Stimulated activated CD8-positive, alpha-beta memory T cell treated with anti-CD3 and anti-CD28 coated beads, Interleukin-7, amount 100 ng/mL, for 1 hour (primary cell): ENCODE measurements around the gene AKR1C1.
"Not testable (repeated sequence)": the region's sequence is repeated elsewhere in the genome, so short reads cannot be mapped to it uniquely, and the experiment has no call there.

Experiments
- DNase-seq, 2 donors: peaks; one replicate each; pipeline ENCODE4 v3.0.0-alpha.2; 2020; ENCODE audit warnings: low read depth in 2 of 2

AKR1C1 gene

GRCh38 chr10:4983615-4984216 is 20.5 kb downstream of the AKR1C1 start:
- DNase-seq = no peak

- no peak for DNase-seq
Observed at GRCh38 chr10:4984223-4984622, 21.0 kb downstream of the AKR1C1 start.

- DNase-seq = no peak
Observed at GRCh38 chr10:4984971-4985594, 21.9 kb downstream of the AKR1C1 start.

- DNase-seq = not testable (repeated sequence)
Observed at GRCh38 chr10:4988000-4988641, 24.9 kb downstream of the AKR1C1 start.

DNA sequence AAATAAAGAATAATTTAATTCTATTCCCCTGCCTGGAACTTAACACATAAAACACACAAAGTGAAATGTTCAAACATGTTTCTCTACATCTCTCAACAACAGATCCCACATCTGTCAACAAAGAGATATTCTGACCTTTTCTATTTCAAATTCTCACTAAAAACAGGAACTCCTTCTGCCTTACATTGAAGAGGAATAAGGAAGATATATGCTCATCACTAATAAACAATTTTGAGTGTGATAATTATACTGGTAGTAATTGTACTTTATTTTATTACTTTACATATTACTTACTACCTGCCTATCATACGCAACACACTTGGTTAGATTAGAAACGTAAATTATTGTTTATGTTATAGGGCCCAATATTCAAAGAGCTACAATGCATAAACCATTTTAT is 27.0 kb downstream of the AKR1C1 start:
- no peak for DNase-seq

DNA sequence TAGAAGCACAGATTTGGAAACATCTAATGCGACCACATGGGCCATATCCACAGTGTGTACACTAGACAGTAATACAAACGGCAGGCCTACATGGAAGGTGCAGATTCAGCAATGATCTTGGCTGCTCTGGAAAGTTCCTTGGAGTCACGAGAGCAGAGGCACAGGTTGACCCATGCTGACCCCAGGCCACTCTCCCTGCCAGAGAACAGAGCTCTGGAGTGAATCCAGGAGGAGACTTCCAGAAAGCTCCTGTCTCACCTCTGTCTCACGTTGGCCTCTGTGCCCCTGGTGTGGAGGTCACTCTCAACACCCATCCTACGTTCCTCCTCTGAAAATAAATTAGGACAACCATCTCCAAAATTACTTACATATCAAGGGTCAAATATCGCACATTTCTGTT is 28.2 kb downstream of the AKR1C1 start:
- DNase-seq = not testable (repeated sequence)

GRCh38 chr10:4992564-4992963 is 29.3 kb downstream of the AKR1C1 start:
- not testable (repeated sequence) for DNase-seq

DNA sequence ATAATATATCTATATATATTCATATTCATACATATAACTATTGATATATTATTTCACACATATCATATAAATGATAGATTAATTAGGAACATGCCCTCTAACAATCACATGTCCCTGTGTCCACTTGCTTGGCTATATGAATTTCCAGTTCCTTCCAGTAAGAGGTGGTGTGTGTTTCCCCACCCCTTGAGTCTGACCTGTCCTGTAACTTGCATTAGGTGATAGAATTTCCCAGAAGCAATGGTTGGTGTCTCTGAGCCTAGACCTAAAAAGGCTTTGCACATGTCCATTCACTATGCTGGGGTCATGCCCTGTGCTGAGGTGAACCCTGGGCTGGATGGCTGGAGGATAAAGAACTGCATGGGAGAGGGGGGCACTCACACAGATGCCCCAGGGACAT is 31.0 kb downstream of the AKR1C1 start:
- not testable (repeated sequence) for DNase-seq

- DNase-seq = no peak
Observed at GRCh38 chr10:4998671-4999070, 35.5 kb downstream of the AKR1C1 start.

- no peak for DNase-seq
Observed at GRCh38 chr10:5002013-5002727, 39.0 kb downstream of the AKR1C1 start.

GRCh38 chr10:5003127-5004029 is 40.2 kb downstream of the AKR1C1 start, which contains the start of gene AKR1C2:
Gene AKR1C2 (minus strand): TSS chr10:5003857. CDS start chr10:5003835, 22 bp downstream.
- not testable (repeated sequence) for DNase-seq

GRCh38 chr10:5004030-5004385 is 40.8 kb downstream of the AKR1C1 start:
- DNase-seq = not testable (repeated sequence)

DNA sequence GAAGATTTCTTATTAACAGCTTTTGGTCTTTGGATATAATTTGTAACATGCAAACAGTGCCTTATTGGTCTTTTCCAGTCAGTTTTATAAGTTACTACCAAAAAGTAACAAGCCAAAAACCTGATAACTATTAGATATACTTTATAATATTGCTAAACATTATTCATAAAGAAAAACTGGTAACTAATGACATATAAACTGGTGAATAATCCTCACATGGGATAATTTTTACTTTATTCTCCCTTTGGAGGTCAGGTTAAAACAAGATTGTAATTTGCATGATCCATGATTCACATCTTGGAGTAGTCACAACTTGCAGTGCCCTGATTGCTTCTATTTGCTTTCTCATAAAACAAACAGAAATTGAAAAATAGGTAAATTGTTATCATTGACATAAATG is 41.3 kb downstream of the AKR1C1 start:
- not testable (repeated sequence) for DNase-seq

GRCh38 chr10:5008857-5009548 is 45.8 kb downstream of the AKR1C1 start:
- DNase-seq = not testable (repeated sequence)

DNA sequence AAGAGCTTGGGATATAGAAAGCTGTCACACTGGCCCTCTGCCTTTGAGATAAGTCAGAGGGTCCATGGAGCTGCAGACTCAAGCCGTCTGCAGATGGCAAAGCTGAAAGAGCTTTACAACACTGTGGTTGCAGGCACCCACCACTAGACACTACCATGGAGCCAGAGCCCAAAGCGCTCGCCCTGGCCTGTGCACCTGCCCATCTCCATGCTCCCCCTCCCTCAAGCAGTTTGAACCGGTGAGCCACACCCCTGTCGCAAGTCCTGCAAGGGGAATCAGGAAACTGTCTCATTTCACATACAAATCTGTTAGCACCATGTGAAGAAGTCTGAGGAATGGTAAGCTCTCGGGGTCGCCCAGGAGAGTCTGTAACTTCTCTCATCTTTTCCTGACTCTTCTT is 46.8 kb downstream of the AKR1C1 start:
- not testable (repeated sequence) for DNase-seq

- DNase-seq = not testable (repeated sequence)
Observed at GRCh38 chr10:5011392-5011791, 48.2 kb downstream of the AKR1C1 start.

DNA sequence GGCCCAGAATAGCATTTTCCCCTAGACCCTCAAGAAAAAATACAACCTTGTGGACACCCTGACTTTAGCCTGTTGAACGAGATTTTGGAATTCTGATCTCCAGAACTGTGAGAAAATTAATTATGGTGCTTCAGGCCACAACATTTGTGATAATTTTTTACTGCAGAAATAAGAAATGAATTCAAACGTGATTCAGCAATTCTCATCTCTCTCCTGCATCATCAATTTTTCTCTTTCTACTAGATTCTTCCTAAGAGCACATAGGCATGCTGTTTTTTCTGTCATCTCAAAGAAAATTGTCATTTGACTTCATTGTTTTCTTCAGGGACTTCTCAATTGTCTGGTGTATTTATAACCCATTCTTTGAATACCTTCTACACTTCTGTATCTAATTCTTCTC is 49.4 kb downstream of the AKR1C1 start:
- DNase-seq = no peak

DNA sequence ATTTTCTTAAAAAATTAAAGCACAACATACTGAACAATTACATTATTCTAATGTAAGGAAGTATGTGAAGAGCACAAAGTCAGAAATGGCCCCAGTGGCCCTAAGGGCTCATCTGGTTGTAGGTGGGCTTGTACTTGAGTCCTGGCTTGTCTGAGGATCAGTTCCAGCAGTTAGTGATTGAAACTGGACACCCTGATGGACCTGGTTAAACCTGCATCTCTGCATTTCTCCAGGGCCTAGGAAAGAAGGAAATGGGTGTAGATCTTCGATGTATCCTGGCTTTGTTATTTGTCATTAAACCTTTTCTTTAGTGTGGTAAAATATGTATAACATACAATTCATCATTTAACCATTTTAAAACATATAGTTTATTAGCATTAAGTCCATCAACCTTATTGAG is 50.2 kb downstream of the AKR1C1 start:
- DNase-seq = no peak

- not testable (repeated sequence) for DNase-seq
Observed at GRCh38 chr10:5014200-5014910, 51.1 kb downstream of the AKR1C1 start.

DNA sequence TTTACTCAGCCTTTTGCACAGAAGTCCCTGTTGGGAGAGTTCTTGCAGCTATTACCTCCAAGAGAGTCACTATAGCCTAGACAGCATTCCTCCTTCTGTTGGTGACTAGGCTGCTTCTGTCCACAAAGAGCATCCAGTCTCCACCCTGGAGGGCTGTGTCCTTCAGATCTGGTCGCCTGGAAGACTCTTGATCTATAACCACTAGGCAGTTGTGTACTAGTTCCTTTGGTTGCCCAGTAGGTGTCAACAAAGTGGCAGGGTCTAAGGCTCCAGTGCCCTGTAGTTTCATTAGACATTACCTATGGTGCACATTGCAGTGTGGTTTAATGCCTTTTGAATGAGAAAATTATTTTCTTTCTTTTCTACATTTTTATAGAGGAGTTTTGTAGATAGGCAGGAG is 51.7 kb downstream of the AKR1C1 start:
- DNase-seq = no peak
